H1 (cell line): ENCODE measurements around the gene HBS1L. TPM values are rescaled to one million over a fixed set of nuclear protein-coding genes. Genes with fewer than 3 reads are reported as not detected.

Source experiments
- CTCF ChIA-PET: fragments of 300-600 bp; sonication (Branson Sonifier 250); formaldehyde crosslinking; loops from one replicate; lab custom pipeline; 2021; ENCODE audit not compliant: partially characterized antibody; lab: Charles Lee
- POLR2A ChIA-PET: fragments of 300-600 bp; sonication (Branson Sonifier 250); formaldehyde crosslinking; loops from one replicate; lab custom pipeline; 2021; ENCODE audit warnings: inconsistent platforms; ENCODE audit not compliant: partially characterized antibody; lab: Charles Lee
- DNase-seq, 2 experiments: peaks; one replicate each; pipeline versions ENCODE4 v3.0.0 to v3.0.0-alpha.2; 2010 to 2022; ENCODE audit warnings: low spot score in 2 of 2, low read depth in 1 of 2, mixed read lengths in 1 of 2
- FAIRE-seq: peaks from 2 replicates; lab custom pipeline; 2011; peaks lifted over from hg19 to GRCh38; lab: Jason Lieb, UNC
- H2AFZ ChIP-seq: 2 replicates; pipeline ENCODE4 v1.8.1; 2012; ENCODE audit warnings: low read length, inconsistent platforms
- H2AK5ac ChIP-seq: 2 replicates; pipeline ENCODE4 v1.6.1; 2013; ENCODE audit warnings: low read depth, low read length
- H2BK120ac ChIP-seq: replicated peaks from 2 replicates; pipeline ENCODE3; 2013; ENCODE audit warnings: low read depth, low read length, inconsistent platforms
- H2BK12ac ChIP-seq: 2 replicates; pipeline ENCODE4 v1.6.1; 2013; ENCODE audit warnings: low read depth, low read length
- H2BK15ac ChIP-seq: 2 replicates; pipeline ENCODE4 v1.6.1; 2013; ENCODE audit warnings: low read length
- H2BK20ac ChIP-seq: 2 replicates; pipeline ENCODE4 v1.6.1; 2013; ENCODE audit warnings: low read length
- H2BK5ac ChIP-seq: 2 replicates; pipeline ENCODE4 v1.6.1; 2013; ENCODE audit warnings: low read depth, low read length
- H3K14ac ChIP-seq: 2 replicates; pipeline ENCODE4 v1.6.1; 2013; ENCODE audit warnings: inconsistent platforms; ENCODE audit not compliant: insufficient read length
- H3K18ac ChIP-seq: 2 replicates; pipeline ENCODE4 v1.6.1; 2013; ENCODE audit warnings: low read length; ENCODE audit errors: extremely low read depth
- H3K23ac ChIP-seq: 2 replicates; pipeline ENCODE4 v1.6.1; 2013; ENCODE audit warnings: inconsistent platforms; ENCODE audit not compliant: insufficient read length
- H3K23me2 ChIP-seq: 2 replicates; pipeline ENCODE4 v1.6.1; 2013; ENCODE audit warnings: low read depth, low read length
- H3K27ac ChIP-seq: 2 replicates; pipeline ENCODE4 v1.6.1; 2011; ENCODE audit warnings: low read depth, low read length, inconsistent platforms
- H3K27me3 ChIP-seq, 4 experiments: replicated peaks in 1 of 4; 1 replicate in 1 of 4; 2 replicates in 3 of 4; pipeline versions ENCODE4 v1.6.1 to v1.8.1; 2011 to 2013; ENCODE audit warnings: low read length in 3 of 4, mild to moderate bottlenecking in 3 of 4, inconsistent platforms in 2 of 4, mixed read lengths in 2 of 4, moderate library complexity in 1 of 4; ENCODE audit not compliant: control insufficient read depth in 3 of 4, insufficient read depth in 3 of 4; ENCODE audit errors: extremely low read depth in 1 of 4
- H3K36me3 ChIP-seq, 4 experiments: 2 replicates each; pipeline versions ENCODE4 v1.6.1 to v1.8.1; 2011 to 2013; ENCODE audit warnings: mild to moderate bottlenecking in 4 of 4, low read length in 3 of 4, moderate library complexity in 2 of 4, control low read depth in 1 of 4, inconsistent platforms in 1 of 4; ENCODE audit not compliant: insufficient read depth in 4 of 4, control insufficient read depth in 2 of 4
- H3K4ac ChIP-seq: replicated peaks from 2 replicates; pipeline ENCODE3; 2013; ENCODE audit warnings: low read length, low read depth, mixed read lengths, inconsistent platforms; ENCODE audit not compliant: insufficient read length
- H3K4me1 ChIP-seq, 4 experiments: replicated peaks in 1 of 4; 1 replicate in 1 of 4; 2 replicates in 3 of 4; pipeline versions ENCODE4 v1.6.1 to v1.8.1; 2011 to 2013; ENCODE audit warnings: low read length in 3 of 4, inconsistent platforms in 2 of 4, mixed read lengths in 1 of 4; ENCODE audit not compliant: insufficient read depth in 4 of 4, control insufficient read depth in 3 of 4
- H3K4me2 ChIP-seq, 2 experiments: 2 replicates each; pipeline versions ENCODE4 v1.6.1 to v1.8.1; 2011 to 2013; ENCODE audit warnings: low read depth in 2 of 2, low read length in 2 of 2, control low read depth in 1 of 2, inconsistent platforms in 1 of 2, mild to moderate bottlenecking in 1 of 2; ENCODE audit not compliant: insufficient read depth in 1 of 2
- H3K4me3 ChIP-seq, 4 experiments: fragments of 200-600, 300-600 bp in 1 of 4; sonication (generic), shearing (Covaris generic), sonication (Bioruptor Twin) in 1 of 4; 2 replicates each; pipeline versions ENCODE4 v1.5.1 to v1.8.1; 2011 to 2016; ENCODE audit warnings: low read length in 4 of 4, low read depth in 3 of 4, control low read depth in 2 of 4, inconsistent platforms in 2 of 4, mild to moderate bottlenecking in 2 of 4, mixed read lengths in 1 of 4, moderate library complexity in 1 of 4; ENCODE audit not compliant: insufficient read depth in 2 of 4; ENCODE audit errors: extremely low read depth in 1 of 4
- H3K56ac ChIP-seq: replicated peaks from 2 replicates; pipeline ENCODE3; 2013; ENCODE audit warnings: low read depth, mild to moderate bottlenecking, mixed read lengths, low read length, inconsistent platforms; ENCODE audit not compliant: insufficient read length
- H3K79me1 ChIP-seq: 2 replicates; pipeline ENCODE4 v1.6.1; 2013; ENCODE audit warnings: low read depth, low read length, control low read depth
- H3K79me2 ChIP-seq, 2 experiments: 2 replicates each; pipeline versions ENCODE4 v1.6.1 to v1.8.1; 2012 to 2013; ENCODE audit warnings: low read length in 2 of 2, mild to moderate bottlenecking in 2 of 2, inconsistent platforms in 1 of 2; ENCODE audit not compliant: insufficient read depth in 2 of 2, control insufficient read depth in 1 of 2
- H3K9ac ChIP-seq, 4 experiments: replicated peaks in 1 of 4; 1 replicate in 1 of 4; 2 replicates in 3 of 4; pipeline versions ENCODE4 v1.6.1 to v1.8.1; 2011 to 2013; ENCODE audit warnings: low read depth in 3 of 4, low read length in 3 of 4, control low read depth in 2 of 4, mild to moderate bottlenecking in 2 of 4, moderate library complexity in 2 of 4, inconsistent platforms in 1 of 4; ENCODE audit errors: extremely low read depth in 1 of 4
- H3K9me3 ChIP-seq, 2 experiments: 2 replicates each; pipeline versions ENCODE4 v1.6.1 to v1.8.1; 2012 to 2013; ENCODE audit warnings: mild to moderate bottlenecking in 2 of 2, moderate library complexity in 2 of 2, control low read depth in 1 of 2, inconsistent platforms in 1 of 2, low read depth in 1 of 2, low read length in 1 of 2, mixed read lengths in 1 of 2; ENCODE audit not compliant: insufficient read depth in 2 of 2
- H4K20me1 ChIP-seq, 2 experiments: replicated peaks in 1 of 2; 2 replicates each; pipeline versions ENCODE3 to v1.8.1; 2011 to 2013; ENCODE audit warnings: inconsistent platforms in 2 of 2, low read length in 2 of 2, mild to moderate bottlenecking in 1 of 2; ENCODE audit not compliant: insufficient read depth in 2 of 2, control insufficient read depth in 1 of 2
- H4K5ac ChIP-seq: 2 replicates; pipeline ENCODE4 v1.6.1; 2013; ENCODE audit warnings: low read length, low read depth, mixed read lengths, inconsistent platforms; ENCODE audit not compliant: insufficient read length
- H4K8ac ChIP-seq: 2 replicates; pipeline ENCODE4 v1.8.0; 2013; ENCODE audit warnings: mild to moderate bottlenecking, moderate library complexity, low read length, inconsistent platforms; ENCODE audit not compliant: insufficient read depth; ENCODE audit errors: extremely low read depth
- H4K91ac ChIP-seq: replicated peaks from 2 replicates; pipeline ENCODE3; 2013; ENCODE audit warnings: low read length, mixed read lengths, inconsistent platforms; ENCODE audit not compliant: insufficient read length
- CEBPB ChIP-seq: IDR thresholded peaks from 2 replicates; pipeline ENCODE4 v1.6.1; 2012; ENCODE audit warnings: low read depth, low read length
- CTBP2 ChIP-seq: IDR thresholded peaks from 2 replicates; pipeline ENCODE4 v1.7.0; 2011; ENCODE audit warnings: borderline replicate concordance, mild to moderate bottlenecking, moderate library complexity, mixed read lengths, low read length; ENCODE audit not compliant: insufficient read depth, insufficient read length
- GABPA ChIP-seq: IDR thresholded peaks from 2 replicates; pipeline ENCODE4 v1.6.1; 2011; ENCODE audit warnings: mild to moderate bottlenecking, low read length, moderate library complexity, borderline replicate concordance; ENCODE audit not compliant: insufficient read depth
- HDAC6 ChIP-seq: IDR thresholded peaks from one replicate; pipeline ENCODE4 v1.7.1; 2012; ENCODE audit warnings: low read depth, mild to moderate bottlenecking, inconsistent platforms, low read length, moderate library complexity
- JUN ChIP-seq: IDR thresholded peaks from 2 replicates; pipeline ENCODE4 v1.6.1; 2011; ENCODE audit warnings: low read depth, mild to moderate bottlenecking, improper control_type of control experiment, low read length
- JUND ChIP-seq: IDR thresholded peaks from 2 replicates; pipeline ENCODE4 v1.6.1; 2011; ENCODE audit warnings: mild to moderate bottlenecking, improper control_type of control experiment, low read length
- KDM4A ChIP-seq: IDR thresholded peaks from one replicate; pipeline ENCODE4 v1.7.1; 2012; ENCODE audit warnings: low read depth, mild to moderate bottlenecking, moderate library complexity, low read length, inconsistent platforms; ENCODE audit not compliant: severe bottlenecking
- KDM5A ChIP-seq: fragments of 200-600 bp; IDR thresholded peaks from 2 replicates; pipeline ENCODE4 v1.7.1; 2012; ENCODE audit warnings: mild to moderate bottlenecking, low read length, inconsistent platforms, mixed read lengths
- NANOG ChIP-seq: IDR thresholded peaks from 2 replicates; pipeline ENCODE4 v1.6.1; 2011; ENCODE audit warnings: low read length, low read depth, mild to moderate bottlenecking, inconsistent platforms; ENCODE audit not compliant: insufficient read depth, poor library complexity, severe bottlenecking
- SP1 ChIP-seq: IDR thresholded peaks from 2 replicates; pipeline ENCODE4 v1.6.1; 2011; ENCODE audit warnings: low read depth, low read length
- SP4 ChIP-seq: IDR thresholded peaks from 2 replicates; pipeline ENCODE4 v1.6.1; 2012; ENCODE audit warnings: low read length, inconsistent platforms
- TAF1 ChIP-seq: IDR thresholded peaks from 2 replicates; pipeline ENCODE4 v1.6.1; 2011; ENCODE audit warnings: mild to moderate bottlenecking, low read depth, low read length
- WGBS, 2 experiments: shearing (Covaris generic) in 1 of 2; methylation state at CpG; one replicate each; pipeline versions ENCODE4 v1.1.6 to v1.1.7; 2013 to 2015; ENCODE audit warnings: low lambda C conversion rate in 2 of 2, mixed read lengths in 2 of 2, inconsistent platforms in 1 of 2, low coverage in 1 of 2, missing lambda C conversion rate in 1 of 2; ENCODE audit not compliant: insufficient replicate concordance in 2 of 2, insufficient coverage in 1 of 2, insufficient read length in 1 of 2; ENCODE audit errors: extremely low coverage in 1 of 2, missing lambda C conversion rate in 1 of 2; 5-methylcytosine and 5-hydroxymethylcytosine counted together
- polyA plus RNA-seq, 7 experiments: library from polyadenylated mRNA; depleted of rRNA in 3 of 7; stranded (reverse) in 5 of 7; unstranded in 2 of 7; fragments of >200 nt in 5 of 7; fragments of 200-250 nt in 2 of 7; gene quantifications; 1 replicate in 5 of 7; 2 replicates in 1 of 7; 4 replicates in 1 of 7; pipeline versions ENCODE4 v1.2.1 to v1.2.3, GENCODE V29; 2011 to 2013; ENCODE audit warnings: missing spikeins in 2 of 7, mixed read lengths in 2 of 7
- total RNA-seq: library from RNA; stranded (reverse); fragmentation: NEBNext Ultra II Directional; extraction: Animal tissue kit (Norgen Biotek cat#: 25700); gene quantifications from 2 replicates; pipeline ENCODE4 v1.2.1, GENCODE V29; 2021
- TF ChIP-seq, protein P1 (sequence below): IDR thresholded peaks from 2 replicates; pipeline ENCODE4 v1.6.1; 2011; ENCODE audit warnings: low read length, improper control_type of control experiment
- TF ChIP-seq, protein P2 (sequence below): IDR thresholded peaks from 2 replicates; pipeline ENCODE4 v1.6.1; 2012; ENCODE audit warnings: inconsistent platforms

Gene HBS1L
- total and polyA plus RNA-seq, 2 of the 8 experiments (the other 6 are each of a cell fraction or from before 2014, with no cell fraction given), result 28.1 to 97.1 TPM

DNA sequence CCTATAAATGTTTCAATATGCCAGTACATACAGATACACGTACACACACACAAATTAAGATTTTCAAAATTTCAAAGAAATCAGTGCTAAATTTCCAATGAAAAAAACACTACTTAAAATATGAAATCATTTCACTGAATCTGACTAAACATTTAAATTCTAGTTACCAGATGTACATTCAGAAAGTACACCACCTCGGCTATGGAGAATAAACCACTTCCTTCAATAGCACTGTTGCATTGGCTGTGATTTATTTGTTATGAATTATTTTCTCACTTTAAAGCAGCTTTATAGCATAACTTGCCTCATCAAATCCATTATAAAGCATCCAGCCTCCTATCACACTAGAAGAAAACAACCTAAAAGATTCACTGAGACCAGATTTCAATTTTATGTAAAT lies 36.6 kb downstream of the HBS1L start:
- H4K20me1 ChIP-seq, result no peaks in the 10 kb centered on the region
- TF ChIP-seq NANOG (no peak), JUN (no peak), SP4 (no peak), CTBP2 (no peak), SP1 (no peak), TAF1 (no peak), KDM4A (no peak), GABPA (no peak), KDM5A (no peak), JUND (no peak), HDAC6 (no peak), CEBPB (no peak)
- TF ChIP-seq, protein P1, sequence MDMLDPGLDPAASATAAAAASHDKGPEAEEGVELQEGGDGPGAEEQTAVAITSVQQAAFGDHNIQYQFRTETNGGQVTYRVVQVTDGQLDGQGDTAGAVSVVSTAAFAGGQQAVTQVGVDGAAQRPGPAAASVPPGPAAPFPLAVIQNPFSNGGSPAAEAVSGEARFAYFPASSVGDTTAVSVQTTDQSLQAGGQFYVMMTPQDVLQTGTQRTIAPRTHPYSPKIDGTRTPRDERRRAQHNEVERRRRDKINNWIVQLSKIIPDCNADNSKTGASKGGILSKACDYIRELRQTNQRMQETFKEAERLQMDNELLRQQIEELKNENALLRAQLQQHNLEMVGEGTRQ, result no peak
- TF ChIP-seq, protein P2, sequence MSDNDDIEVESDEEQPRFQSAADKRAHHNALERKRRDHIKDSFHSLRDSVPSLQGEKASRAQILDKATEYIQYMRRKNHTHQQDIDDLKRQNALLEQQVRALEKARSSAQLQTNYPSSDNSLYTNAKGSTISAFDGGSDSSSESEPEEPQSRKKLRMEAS, result no peak

More for the DNA sequence above, 36.6 kb downstream of the HBS1L start:
- CTCF ChIA-PET, result no interaction called here
- Histone ChIP-seq H3K27me3 (no peaks in the 10 kb centered on the region), H3K23me2 (no peaks in the 10 kb centered on the region), H2BK15ac (no peak overlapping the region), H3K4me2 (no peak overlapping the region), H2BK120ac (no peak overlapping the region), H3K9me3 (no peaks in the 10 kb centered on the region), H3K14ac (no peak overlapping the region), H3K36me3 (no peaks in the 10 kb centered on the region), H2AK5ac (no peak overlapping the region), H3K4me3 (no peak overlapping the region), H3K9ac (no peak overlapping the region), H3K79me1 (no peaks in the 10 kb centered on the region), H2BK12ac (no peak overlapping the region), H3K56ac (no peak overlapping the region), H2BK5ac (no peak overlapping the region), H2BK20ac (no peak overlapping the region), H3K4ac (no peak overlapping the region), H3K79me2 (peaks cover 0 to 14% of the 10 kb centered on the region in 2 experiments; a peak in 2 of 4 replicates), H3K4me1 (no peaks in the 10 kb centered on the region), H4K5ac (no peak overlapping the region), H3K23ac (no peak overlapping the region), H2AFZ (no peak overlapping the region), H3K18ac (no peak overlapping the region), H4K8ac (no peak overlapping the region), H3K27ac (no peak overlapping the region), H4K91ac (no peak overlapping the region)
- 91% methylated on average over 2 of the region's 2 CpGs; no CpG with 5 or more reads in 1 of the 2 experiments for WGBS, 2 experiments
- POLR2A ChIA-PET, result no interaction called here
- DNase-seq (no peak), FAIRE-seq (no peak)
